Ammon's horn (tissue), 1 donor: ENCODE data around the gene C1R.

ENCODE experiments used
- DNase-seq: peaks from one replicate; pipeline ENCODE4 v3.0.0-alpha.2; 2016; ENCODE audit warnings: low spot score

Gene C1R

GRCh38 chr12:7035463-7035862 lies 56.8 kb downstream of the C1R start:
- no peak for DNase-seq

GRCh38 chr12:7034464-7034863 lies 57.8 kb downstream of the C1R start:
- no peak for DNase-seq

- DNase-seq: no peak
Measured at GRCh38 chr12:7032990-7033389, 59.3 kb downstream of the C1R start.

- DNase-seq: no peak
Measured at GRCh38 chr12:7031306-7031705, 60.9 kb downstream of the C1R start.
